ENCODE data around the gene SPINT3.

SPINT3 gene, protein sequence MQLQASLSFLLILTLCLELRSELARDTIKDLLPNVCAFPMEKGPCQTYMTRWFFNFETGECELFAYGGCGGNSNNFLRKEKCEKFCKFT

DNA sequence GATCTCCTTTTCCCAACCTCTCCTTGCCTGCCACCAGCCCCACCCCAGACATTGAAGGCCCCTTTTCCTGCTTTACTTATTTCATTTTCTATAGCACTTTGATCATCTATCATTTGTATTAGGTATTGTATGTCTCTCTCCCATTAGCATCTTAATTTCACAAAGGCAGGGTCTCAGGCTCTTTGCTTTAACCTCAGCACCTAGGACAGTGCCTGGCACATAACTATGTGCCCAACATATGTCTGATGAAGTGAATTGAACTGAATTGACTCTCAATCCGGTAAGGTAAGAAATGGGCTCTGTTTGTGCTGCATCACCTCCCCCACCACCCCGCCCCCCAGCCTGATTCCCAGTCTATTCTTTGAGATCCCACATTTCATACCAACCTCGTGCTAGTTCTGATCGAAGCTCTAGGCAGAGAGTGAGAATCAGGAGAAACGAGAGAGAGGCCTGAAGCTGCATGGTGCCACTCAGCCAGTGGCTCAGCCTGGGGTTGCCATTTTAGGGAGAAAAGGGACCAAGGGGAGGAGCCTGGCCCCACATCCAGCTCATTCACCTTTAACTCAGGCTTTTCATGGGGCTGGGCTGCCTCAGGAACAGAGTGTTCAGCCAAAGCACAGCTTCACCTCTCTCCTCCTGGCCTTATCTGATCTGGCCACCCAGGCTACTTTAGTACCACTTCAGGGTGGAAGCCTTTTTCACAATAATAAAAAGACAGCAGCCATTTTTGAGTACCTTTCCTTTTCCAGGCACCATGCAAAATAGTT, at the start of gene SPINT3:
Gene SPINT3, minus strand, starts transcription at position 476 of the 767 bp plus-strand sequence. Its CDS starts 14 bp downstream, at position 462.
- no peak for DNase-seq

DNA sequence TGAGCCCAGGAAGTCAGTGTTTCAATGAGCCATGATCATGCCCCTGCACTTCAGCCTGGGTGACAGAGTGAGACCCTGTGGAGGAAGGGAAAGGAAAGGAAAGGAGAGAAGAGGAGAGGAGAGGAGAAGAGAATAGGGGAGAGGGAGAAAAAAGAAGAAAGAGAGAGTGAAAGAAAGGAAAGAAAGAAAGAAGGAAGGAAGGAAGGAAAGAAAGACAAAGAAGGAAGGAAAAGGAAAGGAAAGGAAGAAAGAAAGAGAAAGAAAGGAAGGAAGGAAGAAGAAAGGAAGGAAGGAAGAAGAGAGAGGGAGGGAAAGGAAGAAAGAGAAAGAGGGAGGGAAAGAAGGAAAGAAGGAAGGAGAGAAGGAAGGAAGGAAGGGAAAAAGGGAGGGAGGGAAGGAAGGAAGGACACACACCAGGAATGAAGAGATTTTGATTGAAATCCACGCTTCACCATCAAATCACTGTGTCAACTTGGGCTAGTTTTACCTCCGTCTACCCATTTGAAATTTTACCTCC, 49.4 kb upstream of the SPINT3 start:
- no peak for DNase-seq

DNA sequence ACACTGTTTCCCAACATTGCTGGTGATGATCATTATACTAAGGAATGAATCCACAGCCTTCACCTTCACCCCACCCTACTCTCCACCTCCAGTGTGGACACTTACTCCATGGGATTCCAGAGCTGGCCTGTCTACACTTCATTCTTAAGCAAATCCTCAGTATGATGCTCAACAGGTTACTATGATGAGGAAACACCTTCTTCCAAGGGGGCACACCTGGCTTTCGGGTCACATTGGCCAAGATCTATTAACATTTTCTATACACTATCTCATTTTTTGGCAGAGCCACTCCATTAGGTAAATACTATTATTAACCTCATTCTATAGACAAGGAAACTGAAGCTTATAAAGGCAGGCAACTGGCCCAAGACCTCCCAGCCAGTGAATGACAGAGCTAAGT, 39.8 kb upstream of the SPINT3 start:
- no peak for DNase-seq

DNA sequence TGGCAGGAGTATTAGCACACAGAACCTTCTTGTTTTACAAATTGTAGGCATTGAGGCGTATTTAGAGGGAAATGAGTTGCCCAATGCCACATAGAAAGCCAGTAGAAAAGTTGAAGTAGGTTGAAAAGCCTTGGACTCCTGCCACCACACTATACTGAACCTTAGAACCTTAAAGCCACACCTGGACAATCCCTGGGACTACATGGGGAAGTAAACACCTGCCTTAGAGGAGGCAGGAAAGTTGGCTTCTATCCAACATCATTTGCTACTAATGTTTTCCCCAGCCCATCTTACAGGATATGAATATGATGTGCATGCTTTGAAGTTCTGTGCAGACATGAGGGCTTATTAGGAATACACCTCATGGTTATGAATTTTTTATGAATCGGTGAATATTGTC, 37.0 kb upstream of the SPINT3 start:
- DNase-seq, result no peak

DNA sequence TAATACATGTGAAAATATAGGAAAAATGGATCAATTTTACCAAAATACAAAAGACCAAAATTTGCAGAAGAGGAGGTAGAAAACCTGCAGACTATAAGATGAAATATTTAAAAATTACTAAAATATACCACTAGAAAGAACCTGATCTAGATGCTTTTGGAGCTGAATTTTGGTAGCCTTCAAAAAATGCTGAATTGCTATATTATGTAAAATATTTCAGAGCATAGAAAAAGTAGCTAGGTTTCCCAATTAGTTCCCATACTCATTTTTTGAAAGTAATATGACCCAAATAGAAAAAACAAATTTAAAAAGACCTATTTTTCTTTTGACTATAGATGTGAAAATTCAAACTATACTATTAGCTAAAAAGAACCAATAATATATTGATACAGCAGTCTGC, 35.3 kb upstream of the SPINT3 start:
- no peak for DNase-seq

DNA sequence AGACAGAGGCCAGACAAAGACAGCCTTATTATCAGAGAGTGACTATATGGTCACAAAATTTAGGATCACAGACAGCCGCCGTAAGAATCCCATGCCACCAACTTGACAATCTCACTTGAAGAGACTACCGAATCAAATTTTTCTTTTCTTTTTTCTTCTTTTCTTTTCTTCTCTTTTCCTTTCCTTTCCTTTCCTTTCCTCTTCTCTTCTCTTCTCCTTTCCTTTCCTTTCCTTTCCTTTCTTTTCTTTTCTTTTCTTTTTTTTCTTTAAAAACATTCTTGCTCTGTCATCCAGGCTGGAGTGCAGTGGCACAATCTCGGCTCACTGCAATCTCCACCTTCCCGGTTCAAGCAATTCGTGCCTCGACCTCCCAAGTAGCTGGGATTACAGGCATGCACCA, 33.0 kb upstream of the SPINT3 start:
- DNase-seq, result no peak

DNA sequence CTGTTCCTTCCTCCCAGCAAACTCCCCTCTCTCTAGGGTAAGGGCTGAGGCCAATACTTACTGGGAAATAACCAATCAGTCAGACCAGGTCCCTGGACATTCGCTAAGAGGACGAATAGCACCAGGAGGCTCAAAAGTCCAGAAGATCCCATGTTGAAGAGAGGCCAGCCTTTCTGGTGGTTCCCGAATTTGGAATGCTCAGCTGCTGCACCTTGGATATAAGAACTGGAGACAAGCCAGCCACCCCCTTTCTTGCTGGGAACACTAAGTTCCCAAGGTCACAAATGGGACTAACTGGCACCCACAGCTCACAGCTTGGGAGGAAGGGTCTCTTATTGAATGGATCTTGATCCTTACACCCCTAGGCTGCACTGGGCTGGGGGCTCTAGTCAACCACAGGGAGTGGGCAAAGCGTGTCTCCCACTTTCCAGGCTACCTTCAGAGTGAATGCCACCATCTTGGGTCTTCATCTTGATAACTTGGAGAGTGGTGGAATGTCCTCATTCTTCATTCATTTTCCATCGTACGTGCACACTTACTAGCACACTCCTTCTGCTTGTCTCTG, 31.9 kb upstream of the SPINT3 start, which contains the start of gene EPPIN:
Gene EPPIN, minus strand, starts transcription at position 196 of the 565 bp plus-strand sequence. Its CDS starts 44 bp downstream, at position 152.
- no peak for DNase-seq

DNA sequence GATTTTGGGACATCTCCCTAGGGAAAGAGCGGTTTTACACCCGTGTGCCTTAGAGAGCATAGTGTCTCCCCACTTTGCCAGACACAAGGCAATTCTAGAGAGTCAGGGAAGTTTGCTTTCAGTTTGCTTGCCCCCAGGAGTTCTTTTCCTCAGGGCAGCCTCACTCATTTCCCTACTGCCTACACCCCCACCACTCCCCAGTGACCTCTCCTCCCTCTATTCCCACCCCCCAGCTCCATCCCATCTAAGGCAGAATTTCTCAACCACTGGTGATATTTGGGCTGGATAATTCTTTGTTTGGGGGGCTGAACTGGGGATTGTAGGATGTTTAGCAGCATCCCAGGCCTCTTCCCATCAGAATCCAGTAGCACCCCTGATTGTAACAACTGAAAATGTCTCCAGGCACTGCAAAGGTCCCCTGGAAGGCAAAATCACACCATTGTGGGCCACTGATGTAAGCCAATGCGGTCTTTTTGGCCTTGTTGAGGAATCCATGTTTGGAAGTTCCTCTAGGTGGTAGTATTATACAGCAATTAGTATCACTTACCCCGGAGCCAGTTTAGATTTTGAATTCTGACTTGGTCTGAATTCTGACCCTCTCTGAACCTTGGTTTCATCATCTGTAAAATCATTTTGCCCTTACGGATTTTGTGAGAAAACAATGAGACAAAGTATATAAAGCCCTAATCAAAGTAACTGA, 30.5 kb upstream of the SPINT3 start:
- DNase-seq, result peak; percentile 17

DNA sequence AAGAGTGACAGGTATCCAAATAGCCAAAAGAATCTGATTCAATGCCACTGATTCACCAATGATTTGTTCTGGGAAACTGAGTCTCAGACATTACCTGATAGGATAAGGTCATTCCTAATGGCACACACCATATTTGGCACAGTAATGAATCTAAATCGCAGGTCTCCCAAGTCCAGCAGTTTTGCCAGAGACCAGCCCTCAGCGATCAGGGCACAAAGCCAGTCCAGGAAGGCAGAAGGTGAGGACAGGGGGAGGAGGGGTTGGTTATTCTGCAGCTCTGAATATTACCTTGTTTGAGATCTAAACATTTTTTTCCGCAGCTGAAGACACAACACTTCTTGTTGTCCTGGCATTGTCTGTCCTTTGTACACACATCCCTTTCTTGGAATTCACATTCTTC, 29.9 kb upstream of the SPINT3 start:
- no peak for DNase-seq

DNA sequence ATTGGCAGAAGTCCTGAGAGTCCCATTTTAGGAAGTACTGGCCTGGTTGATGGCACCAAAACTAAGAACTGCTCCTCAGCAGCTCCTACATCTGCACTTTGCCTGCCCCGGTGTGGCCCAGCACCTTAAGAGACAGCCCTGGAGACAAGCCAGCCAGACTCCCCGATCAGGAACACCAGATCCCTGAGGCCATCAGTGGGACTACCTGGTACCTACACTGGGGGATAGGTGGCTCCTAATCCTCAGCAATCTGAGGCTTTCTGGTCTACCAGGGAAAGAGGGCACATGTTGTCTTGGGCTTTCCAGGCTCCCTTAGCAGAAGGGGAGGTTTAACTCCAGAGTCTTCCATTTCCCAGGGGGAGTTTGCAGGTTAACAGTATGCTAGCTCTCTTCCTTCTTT, 24.0 kb upstream of the SPINT3 start, which contains the start of gene WFDC6:
Gene WFDC6, minus strand, starts transcription at position 101 of the 400 bp plus-strand sequence. Its CDS starts 75 bp downstream, at position 26.
- DNase-seq, result no peak

DNA sequence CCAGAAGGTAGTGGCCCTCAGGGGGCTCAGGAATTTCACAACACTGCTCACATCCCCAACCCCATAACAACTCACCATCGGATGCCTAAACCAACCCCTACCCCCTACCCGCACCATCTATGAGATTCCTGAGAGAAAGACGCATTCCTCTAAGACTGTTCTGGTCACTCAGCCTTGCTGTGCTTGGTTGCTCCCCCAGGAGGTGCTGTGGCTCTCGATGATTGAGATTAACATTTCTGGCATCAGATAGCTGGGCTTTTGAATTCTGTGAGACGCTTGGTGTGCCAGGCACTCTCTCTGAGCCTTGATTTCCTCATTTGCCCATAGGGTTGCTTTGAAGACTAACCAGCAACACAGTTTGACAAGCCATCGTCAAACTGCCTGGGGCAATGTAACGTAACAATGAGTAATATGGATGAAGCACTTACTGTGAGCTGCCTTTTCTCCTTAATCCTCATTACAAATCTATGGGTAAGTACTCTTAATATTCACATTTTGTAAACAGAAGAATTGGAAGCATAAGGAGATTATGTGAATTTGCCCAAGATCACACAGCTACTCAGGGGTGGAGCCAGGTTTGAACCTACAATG, 22.9 kb upstream of the SPINT3 start:
- no peak for DNase-seq

DNA sequence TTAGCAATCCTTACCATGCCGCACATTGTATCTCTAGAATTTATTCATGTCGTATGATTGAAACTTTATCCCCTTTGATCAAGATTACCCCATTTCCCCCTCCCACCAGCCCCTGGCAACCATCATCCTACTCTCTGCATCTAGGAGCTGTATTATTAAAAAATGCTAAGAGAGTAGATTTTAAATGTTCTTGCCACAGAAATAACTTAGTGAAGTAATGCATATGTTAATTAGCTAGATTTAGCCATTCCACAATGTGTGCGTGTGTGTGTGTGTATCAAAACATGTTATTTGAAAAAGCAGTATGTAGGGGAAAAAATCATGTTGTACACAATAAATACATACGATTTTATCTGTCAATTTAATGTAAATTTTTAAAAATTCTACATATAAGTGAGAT, 11.9 kb upstream of the SPINT3 start:
- no peak for DNase-seq

DNA sequence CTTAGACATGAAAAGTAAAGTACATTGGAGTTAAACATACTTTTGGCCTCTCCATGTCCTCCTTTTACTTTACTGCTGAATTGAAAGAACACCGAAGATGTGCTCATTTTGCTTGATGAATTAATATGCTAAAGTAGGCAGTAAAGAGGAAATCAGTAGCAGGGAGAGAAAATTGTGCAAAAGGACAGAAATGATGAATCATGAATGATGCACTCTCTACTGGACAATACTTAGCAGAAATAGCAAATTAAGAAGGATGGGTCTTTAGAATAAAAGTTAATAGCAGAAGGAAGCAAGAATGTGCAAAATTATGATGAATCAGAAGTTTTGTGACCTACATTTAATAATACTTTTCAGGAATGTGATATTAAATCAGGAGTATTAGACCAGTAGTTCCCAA, 8.4 kb upstream of the SPINT3 start:
- no peak for DNase-seq

DNA sequence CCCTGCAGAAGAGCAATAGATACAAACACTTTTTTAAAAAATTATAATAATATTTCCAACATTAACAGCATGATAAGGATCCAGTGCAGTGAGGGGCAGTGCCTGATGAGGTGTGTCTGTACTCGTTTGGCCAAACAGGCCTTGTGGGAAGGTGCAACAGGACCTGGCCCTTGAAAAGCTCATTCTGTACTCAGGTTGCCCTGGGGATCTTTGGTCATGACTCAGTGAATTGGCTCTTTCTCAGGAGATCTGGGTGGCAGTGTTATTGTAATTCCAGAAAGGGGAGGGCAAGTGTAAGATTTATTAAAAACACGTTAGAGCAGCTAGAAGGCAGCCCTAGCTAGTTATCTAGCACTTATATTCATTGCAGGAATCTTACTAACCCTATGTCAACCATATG, 2.9 kb upstream of the SPINT3 start:
- no peak for DNase-seq

DNA sequence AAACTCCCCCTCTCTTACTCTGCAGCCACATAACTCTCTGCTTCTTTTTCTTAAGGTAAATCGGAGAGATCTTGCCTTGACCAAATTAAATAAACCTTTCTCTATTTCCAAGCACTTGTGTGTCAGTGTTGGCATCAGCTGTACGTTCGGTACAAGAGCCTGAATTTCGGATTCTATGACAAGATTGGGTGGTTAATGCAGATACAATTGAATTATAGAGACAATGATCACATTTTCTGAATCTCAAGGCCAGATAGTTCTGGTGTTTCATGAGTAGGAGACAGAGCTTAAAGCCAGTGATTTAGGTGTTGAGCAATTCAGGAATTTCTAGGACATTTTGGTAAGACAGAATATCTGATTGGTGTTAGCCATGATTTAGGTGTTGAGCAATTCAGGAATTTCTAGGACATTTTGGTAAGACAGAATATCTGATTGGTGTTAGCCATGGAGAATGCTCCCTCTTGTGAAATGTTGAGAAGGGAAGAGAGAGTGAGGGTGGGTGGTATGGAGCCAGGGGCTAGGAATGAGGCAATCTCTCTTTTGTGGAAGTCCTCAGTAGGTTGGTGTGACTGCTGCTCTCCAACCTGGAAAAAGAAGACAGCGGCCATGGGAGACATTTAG, 5.1 kb downstream of the SPINT3 start:
- DNase-seq, result no peak

DNA sequence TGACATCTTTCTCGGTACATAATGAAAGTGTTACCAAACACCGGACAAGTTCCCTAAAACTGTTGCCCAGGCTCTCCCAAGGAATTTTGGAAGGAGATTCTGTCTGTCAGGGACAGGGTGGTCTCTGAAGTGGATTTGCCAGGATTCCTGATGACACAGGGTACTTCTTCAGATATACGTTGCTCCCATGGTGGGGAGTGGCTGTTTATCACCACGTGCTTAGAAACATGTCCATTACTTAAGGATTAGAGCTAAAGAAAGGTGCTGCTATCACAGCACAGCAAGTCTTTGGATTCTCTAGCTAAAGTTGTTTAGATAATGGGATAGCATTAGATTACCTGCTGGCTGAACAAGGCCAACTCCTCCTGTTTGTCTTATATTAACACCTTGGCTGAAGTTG, 6.3 kb downstream of the SPINT3 start:
- no peak for DNase-seq

DNA sequence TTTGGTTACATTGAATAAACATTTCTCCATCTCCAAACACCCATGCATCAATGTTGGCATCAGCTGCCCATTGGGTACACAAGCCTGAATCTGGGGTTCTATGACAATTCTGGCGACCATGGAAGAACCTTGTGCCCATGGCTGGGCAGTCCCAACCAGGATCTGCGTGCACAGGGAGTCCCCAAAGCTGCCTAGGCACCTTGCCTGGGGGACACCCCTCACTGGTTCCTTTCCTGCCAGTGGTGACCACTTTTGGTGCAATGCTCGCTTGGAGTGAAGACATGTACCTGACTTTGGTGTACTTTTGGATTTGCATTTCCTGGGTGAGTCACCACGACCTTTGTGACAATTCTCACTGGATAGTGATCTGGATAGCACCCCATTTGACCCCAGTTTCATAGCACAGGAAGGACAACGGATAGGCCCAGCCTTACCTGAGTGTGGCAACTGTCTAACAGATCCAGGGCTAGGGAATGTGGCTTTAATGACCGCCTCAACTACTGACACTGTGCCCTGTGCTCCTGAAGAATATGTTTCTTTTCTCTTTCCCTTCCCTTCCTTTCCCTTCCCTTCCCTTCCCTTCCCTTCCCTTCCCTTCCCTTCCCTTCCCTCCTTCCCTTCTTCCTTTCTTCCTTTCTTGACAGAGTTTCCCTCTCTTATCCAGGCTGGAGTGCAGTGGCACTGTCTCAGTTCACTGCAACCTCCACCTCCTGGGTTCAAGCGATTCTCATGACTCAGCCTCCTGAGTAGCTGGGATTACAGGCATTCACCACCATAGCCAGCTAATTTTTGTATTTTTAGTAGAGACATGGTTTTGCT, 7.1 kb downstream of the SPINT3 start:
- no peak for DNase-seq

DNA sequence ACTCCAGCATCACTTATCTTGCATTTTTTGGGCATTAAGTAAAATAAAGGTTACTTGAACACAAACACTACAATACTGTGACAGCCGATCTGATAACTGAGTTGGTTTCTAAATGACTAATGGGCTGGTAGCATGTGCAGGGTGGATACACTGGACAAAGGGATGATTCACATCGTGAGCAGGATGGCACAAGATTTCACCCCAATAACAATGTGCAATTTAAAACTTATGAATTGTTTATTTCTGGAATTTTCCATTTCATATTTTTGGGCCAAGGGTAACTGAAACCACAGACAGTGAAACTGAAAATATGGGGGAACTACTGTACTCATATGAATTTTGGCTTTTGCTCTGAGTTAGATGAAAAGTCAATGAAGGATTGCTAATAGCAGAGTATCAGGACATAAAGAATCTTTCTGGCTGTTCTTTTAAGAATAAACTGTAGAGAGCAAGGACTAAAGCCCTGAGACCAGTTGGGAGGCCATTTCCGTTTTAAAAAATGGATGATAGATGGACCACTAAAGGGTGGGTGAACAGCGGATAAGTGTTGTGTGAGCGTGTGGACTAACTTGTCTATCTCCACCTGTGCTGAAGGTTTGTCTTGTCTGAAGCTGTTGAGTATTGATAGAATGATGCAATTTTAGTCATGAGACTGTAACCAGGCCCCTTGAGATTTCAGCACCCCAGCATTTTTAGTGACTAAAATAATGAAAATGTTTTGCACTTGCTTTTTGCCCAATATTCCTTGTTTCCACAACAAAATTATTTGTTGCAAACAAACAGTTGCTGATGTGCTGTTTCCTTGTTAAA, 8.2 kb downstream of the SPINT3 start:
- no peak for DNase-seq

DNA sequence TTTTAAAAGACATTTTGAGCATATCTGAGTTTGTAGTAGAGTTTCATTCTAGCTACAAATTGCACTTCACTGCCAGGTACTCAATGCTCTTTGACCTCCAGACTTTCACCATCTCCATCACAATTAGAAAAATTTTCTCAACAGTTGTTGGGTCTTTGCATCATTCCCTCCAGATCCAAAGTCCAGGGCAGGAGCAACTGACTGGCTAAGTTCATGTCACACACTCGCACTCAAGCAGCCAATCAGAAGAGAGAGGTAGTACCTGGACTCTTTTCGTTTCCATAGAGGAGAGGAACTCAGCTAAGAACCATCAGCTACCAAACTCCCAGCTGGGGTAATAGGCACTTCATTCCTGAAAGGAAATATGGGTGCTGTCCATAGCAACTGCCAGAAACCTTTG, 9.0 kb downstream of the SPINT3 start:
- DNase-seq, result no peak

DNA sequence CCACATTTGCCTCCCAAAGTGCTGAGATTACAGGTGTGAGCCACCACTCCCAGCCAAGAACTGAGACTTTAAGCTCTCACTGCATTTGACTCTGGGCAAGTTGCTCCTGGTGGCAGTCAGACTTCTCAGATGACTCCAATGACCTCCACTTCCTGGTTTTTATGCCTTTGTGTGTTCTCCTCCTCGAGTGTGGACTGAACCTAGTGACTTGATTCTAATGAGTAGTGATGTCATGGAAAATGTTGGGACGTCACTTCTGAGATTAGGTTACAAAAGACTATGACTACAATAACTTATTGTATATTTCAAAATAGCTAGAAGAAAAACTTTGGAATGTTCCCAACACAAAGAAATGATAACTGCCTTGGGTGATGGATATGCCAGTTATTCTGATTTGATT, 12.0 kb downstream of the SPINT3 start:
- no peak for DNase-seq

DNA sequence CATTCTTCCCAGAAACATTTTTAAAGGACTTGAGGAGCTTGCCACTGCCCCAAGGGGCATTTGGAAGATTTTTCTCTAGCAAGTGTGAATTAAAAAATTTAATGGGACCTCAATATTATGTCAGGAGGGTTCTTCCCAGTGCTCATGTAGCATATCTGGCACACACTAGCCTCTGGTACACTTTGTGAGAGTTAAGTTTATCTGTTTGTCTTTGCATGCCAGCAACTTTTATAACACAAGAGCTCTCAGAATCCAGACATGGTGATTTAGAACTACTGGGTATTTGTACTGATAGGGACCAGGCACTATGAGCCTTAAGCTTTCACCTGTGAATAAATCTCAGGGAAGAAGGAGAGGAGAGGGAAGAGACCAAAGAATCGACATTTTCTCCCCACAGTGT, 12.9 kb downstream of the SPINT3 start:
- DNase-seq, result no peak
